GM13976 (cell line): ENCODE measurements around the gene FAM20B.
"Not testable (repeated sequence)": the region's sequence is repeated elsewhere in the genome, so short reads cannot be mapped to it uniquely, and the experiment has no call there.

ENCODE experiments used
- DNase-seq: peaks from one replicate; pipeline ENCODE4 v3.0.0; 2012; ENCODE audit warnings: low spot score
- in situ Hi-C: fragments of 300-500 bp; cut with MboI; formaldehyde crosslinking; loops from one replicate; pipeline ENCODE4 v1.12.0; 2022; ENCODE audit warnings: low sequenced_read_pairs, mixed read lengths, inconsistent platforms; ENCODE audit not compliant: unreplicated experiment
- TF ChIP-seq, protein P1 (sequence below): IDR thresholded peaks from 2 replicates; pipeline ENCODE4 v1.5.1; 2012; ENCODE audit warnings: borderline replicate concordance, mild to moderate bottlenecking; ENCODE audit not compliant: insufficient read depth; ENCODE audit errors: extremely low read depth, missing control alignments, control extremely low read depth

FAM20B gene

GRCh38 chr1:179025125-179025974 lies at the start of gene FAM20B:
TSS of gene FAM20B (plus strand) at chr1:179025894. CDS start at chr1:179043848, 17,954 bp downstream.
- in situ Hi-C loops, result no loop called here
- TF ChIP-seq, protein P1, sequence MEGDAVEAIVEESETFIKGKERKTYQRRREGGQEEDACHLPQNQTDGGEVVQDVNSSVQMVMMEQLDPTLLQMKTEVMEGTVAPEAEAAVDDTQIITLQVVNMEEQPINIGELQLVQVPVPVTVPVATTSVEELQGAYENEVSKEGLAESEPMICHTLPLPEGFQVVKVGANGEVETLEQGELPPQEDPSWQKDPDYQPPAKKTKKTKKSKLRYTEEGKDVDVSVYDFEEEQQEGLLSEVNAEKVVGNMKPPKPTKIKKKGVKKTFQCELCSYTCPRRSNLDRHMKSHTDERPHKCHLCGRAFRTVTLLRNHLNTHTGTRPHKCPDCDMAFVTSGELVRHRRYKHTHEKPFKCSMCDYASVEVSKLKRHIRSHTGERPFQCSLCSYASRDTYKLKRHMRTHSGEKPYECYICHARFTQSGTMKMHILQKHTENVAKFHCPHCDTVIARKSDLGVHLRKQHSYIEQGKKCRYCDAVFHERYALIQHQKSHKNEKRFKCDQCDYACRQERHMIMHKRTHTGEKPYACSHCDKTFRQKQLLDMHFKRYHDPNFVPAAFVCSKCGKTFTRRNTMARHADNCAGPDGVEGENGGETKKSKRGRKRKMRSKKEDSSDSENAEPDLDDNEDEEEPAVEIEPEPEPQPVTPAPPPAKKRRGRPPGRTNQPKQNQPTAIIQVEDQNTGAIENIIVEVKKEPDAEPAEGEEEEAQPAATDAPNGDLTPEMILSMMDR, result no peak
- DNase-seq, result peak; percentile 98

DNA sequence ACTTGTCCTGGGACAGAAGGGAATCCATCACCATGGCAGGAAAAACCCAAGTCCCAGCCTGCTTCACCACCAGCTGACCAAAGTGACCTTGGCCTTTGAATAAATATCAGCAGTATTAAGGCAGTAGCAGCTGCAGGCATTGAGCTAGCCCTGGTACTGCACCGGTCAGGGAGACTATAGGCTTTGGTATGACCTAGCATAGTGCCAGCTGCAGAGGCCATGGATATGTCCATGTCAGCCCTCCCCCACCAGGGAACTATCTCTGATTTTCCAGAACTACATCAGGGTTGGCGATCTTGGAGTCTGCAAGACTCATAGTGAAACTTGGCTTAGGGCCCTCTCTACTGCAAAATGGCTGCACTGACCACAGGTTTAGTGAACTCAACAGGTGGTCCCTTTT lies 49.2 kb upstream of the FAM20B start:
- in situ Hi-C loops, result no loop called here
- TF ChIP-seq, protein P1, result no peak

GRCh38 chr1:178986204-178986603 lies 39.5 kb upstream of the FAM20B start:
- in situ Hi-C loops, result no loop called here
- no peak for DNase-seq
- TF ChIP-seq, protein P1, result no peak

More for the DNA sequence above, 49.2 kb upstream of the FAM20B start:
- DNase-seq, result no peak

GRCh38 chr1:178988198-178988597 lies 37.5 kb upstream of the FAM20B start:
- in situ Hi-C loops, DNase-seq: not testable (repeated sequence)

GRCh38 chr1:178993559-178993958 lies 32.1 kb upstream of the FAM20B start:
- DNase-seq, result no peak
- in situ Hi-C loops, result no loop called here
- TF ChIP-seq, protein P1, result no peak

GRCh38 chr1:178997428-178997827 lies 28.3 kb upstream of the FAM20B start:
- TF ChIP-seq, protein P1, result no peak
- in situ Hi-C loops, result no loop called here
- no peak for DNase-seq

DNA sequence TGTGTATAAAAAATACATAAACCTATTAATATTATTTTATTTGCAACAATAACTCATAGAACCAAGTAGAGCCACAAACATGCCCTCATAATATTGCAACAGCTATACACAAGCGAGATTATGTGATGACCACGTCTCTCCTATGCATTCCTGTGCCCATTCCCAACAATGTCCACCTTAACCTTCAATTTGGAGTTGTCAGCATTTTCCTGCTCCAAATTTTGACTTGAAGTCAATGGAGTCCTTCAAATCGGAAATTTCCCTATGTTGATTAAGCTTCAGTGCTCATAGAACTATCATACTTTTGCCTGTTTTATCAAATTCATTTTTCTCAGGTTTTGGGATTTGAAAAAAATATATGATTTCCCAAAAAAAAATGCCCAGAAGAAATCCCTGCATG lies 27.4 kb upstream of the FAM20B start:
- TF ChIP-seq, protein P1, result no peak
- in situ Hi-C loops, result no loop called here
- no peak for DNase-seq
